NCI-H2107 (cell line): ENCODE measurements around the gene PARPBP.
"Not testable (repeated sequence)": the region's sequence is repeated elsewhere in the genome, so short reads cannot be mapped to it uniquely, and the experiment has no call there.

Experiments used
- DNase-seq: peaks from one replicate; lab custom pipeline; 2025; lab: John Stamatoyannopoulos, UW

PARPBP gene, protein sequence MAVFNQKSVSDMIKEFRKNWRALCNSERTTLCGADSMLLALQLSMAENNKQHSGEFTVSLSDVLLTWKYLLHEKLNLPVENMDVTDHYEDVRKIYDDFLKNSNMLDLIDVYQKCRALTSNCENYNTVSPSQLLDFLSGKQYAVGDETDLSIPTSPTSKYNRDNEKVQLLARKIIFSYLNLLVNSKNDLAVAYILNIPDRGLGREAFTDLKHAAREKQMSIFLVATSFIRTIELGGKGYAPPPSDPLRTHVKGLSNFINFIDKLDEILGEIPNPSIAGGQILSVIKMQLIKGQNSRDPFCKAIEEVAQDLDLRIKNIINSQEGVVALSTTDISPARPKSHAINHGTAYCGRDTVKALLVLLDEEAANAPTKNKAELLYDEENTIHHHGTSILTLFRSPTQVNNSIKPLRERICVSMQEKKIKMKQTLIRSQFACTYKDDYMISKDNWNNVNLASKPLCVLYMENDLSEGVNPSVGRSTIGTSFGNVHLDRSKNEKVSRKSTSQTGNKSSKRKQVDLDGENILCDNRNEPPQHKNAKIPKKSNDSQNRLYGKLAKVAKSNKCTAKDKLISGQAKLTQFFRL

DNA sequence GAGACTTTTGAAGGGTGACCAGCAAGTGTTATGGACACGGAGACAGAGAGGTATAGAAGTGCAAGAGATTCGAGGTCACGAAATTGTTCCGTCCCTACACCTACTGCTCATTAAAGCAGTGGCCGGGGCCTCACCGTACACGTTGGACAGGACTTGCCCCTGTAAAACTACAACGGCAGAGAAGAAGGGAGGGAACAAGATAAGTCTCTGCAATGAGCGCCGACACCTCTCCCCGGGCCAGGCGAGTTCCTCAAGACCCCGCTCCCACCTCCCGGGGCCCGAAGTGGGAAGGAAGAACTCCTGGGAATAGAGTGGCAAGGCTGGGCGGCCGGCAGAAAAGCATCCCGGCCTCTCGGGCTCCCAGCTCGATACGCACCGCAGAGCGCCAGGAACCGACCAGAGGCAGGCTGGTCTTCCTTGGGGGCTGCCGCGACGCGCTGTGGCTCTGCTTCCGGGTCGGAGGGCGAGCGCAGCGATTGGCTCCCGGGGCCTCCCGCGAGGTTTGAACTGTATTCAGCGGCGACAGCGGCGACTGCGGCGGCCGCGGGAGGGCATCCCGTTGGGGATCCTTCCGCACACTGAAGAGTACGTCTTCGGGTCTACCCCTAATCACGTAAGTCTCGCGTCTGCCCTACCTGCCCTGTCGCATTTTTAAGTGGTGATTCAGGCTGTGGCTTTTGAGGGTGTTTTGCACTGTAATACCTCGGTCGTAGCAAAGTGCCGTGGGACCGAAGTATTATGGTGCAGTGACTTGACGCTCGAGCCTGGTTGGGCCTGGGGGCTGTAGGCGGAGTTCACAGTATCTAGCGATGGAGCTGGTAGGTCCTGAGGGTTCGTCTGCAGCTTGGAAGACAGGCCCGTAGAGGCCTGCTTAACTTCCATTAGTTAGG, at the start of gene PARPBP, which contains the start of gene NUP37:
Gene PARPBP (plus strand): TSS at position 510 of the 890 bp plus-strand sequence. CDS start 3,706 bp downstream, outside the sequence.
Gene NUP37 (minus strand): TSS at position 441 of the 890 bp plus-strand sequence. CDS start 1,596 bp downstream, outside the sequence.
- peak; percentile 77 for DNase-seq

DNA sequence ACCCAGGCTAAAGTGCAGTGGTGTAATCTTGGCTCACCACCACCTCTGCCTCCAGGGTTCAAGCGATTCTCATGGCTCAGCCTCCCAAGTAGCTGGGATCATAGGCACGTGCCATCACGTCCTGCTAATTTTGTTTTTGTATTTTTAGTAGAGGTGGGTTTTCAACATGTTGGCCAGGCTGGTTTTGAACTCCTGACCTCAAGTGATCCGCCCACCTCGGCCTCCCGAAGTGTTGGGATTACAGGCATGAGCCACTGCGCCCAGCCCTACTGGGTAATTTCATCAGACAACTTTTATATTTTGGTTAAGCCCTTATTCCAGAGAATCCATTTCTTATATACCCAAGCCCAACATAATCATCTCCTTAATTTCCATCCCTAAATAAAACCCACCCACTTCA, 47.9 kb upstream of the PARPBP start:
- not testable (repeated sequence) for DNase-seq

DNA sequence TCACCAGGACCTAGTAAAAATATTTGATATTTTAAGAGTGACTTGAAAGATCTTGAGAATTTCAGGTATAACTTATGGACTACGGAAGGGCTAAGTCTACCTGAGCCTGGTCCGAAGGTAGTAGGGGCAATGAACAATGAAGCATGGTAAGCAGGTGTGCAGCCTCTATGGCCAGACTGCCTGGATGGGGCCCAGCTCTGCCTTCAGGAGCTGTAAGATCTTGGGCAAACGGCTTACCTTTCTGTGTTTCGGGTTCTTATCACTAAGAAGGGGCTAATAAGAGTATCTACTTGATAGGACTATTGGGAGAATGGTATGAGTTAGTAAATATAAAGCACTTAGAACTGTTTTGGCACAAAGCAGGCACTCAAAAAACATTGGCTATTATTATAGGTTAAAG, 39.1 kb upstream of the PARPBP start:
- no peak for DNase-seq

DNA sequence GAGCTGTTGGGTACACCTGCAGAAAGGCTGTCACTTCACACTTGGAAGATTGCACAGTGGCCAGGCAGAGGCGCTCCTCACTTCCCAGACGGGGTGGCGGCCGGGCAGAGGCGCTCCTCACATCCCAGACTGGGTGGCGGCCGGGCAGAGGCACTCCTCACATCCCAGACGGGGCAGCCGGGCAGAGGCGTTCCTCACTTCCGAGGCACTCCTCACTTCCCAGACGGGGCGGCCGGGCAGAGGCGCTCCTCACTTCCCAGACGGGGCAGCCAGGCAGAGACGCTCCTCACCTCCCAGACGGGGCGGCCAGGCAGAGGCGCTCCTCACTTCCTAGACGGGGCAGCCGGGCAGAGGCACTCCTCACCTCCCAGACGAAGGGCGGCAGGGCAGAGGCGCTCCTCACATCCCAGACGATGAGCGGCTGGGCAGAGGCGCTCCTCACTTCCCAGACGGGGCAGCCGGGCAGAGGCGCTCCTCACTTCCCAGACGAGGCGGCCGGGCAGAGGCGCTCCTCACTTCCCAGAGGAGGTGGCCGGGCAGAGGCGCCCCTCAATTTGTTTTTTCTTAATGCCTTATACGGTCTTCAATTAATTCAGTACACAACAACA, 30.7 kb upstream of the PARPBP start:
- not testable (repeated sequence) for DNase-seq

DNA sequence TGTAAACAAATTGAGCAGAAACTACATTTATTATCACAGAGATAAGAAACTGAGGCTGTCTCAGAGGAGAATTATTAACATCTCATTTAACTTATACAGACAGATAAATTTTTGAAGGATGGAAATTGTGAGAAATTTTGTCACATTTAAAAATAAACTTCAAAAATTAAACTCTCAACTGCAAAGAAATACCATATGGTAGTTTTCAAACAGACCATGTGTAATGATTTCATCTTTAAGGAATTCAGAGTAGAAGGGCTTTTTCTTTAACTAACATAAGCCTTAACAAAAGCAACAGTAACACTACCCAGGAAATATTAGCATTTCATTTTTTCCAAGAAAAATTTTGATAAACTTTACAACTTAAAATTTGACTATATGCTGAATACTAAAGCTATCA, 26.7 kb upstream of the PARPBP start:
- no peak for DNase-seq

DNA sequence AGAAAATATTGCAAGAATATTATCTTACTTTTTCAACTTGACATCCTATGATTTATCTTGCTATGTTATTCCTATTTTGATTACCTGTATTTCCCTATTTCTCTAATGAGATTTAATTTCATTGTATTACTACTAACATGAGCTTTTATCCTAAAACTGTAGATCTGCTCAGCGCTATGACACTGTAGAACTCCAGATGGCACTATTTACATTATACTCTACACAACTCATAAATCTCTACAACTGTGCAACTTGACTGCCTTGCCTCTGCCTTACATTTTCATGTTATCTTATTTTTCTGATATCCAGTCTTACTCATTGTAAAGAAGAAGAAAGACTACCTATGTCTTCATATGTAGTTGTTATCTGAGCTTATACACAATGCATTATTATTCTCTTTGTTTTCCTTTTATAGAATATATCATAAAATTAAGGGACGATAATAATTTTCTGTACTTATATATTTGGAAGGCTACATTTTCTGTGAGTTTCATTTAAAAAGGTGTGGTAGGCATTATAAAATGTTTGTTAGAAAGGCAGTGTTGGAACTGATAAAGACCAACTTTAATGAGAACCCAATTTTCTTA, 24.2 kb upstream of the PARPBP start:
- no peak for DNase-seq

DNA sequence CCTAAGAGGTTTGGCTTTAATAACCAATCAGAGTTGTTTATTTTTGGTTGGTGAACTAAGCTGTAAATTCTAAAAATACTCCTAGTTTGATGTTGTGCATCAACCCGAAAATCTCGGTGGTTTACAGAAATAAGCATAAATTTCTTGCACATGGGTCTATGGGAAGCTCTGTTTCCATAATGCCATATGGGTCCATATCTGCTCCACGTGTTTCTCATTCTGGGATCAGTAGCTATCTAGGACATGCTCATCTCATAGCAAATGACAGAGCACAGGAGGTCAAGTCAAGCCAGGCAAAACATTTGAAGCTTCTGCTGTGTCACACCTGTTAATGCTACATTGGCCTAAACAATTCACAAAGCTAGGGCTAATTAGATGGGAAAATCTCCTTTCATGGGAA, 23.1 kb upstream of the PARPBP start:
- DNase-seq = no peak

DNA sequence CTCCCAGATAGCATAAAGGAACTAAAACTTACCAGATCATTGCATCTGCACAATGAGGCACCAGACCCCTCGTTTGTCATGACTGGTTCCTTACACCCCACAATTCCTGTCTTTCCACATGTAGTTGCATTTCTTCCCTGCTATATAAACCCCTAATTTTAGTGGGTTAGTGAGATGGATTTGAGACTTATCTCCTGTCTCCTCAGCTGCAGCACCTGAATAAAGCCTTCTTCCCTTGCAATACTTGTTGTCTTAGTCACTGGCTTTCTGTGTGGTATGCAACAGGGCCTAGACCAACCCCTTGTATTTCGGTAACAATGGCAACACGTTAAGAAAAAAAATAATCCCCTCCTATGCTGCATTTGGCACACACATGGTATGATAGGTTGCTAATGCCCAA, 13.1 kb upstream of the PARPBP start:
- DNase-seq = no peak

DNA sequence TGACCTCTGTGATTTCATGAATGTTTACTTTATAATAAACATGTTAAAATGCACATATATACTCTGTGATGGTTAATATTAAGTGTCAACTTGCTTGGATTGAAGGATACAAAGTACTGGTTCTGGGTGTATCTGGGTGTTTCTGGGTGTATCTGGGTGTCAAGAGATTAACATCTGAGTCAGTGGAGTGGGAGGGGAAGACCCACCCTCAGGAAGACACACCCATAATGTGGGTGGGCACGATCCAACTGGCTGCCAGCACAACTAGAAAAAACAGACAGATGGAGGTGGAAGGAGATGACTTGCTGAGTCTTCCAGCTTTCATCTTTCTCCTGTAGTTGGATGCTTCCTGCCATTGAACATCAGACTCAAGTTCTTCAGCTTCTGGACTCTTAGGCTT, 12.0 kb upstream of the PARPBP start:
- DNase-seq = no peak

DNA sequence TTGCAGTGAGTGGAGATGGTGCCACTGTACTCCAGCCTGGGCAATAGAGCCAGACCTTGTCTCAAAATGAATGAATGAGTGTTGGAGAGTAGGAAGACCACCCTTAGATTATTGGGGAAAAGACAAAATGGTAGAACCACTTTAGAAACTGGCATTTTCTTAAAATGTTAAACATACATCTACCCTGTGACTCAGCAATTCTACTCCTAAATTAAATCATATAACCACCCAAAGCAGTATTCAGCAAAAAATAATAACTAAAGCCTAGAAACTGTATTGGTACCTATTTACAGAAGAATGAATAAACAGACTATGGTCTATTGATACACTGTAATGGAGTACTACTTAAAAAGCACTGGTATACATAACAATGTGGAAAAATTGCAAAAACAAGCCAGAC, 9.2 kb upstream of the PARPBP start:
- no peak for DNase-seq

DNA sequence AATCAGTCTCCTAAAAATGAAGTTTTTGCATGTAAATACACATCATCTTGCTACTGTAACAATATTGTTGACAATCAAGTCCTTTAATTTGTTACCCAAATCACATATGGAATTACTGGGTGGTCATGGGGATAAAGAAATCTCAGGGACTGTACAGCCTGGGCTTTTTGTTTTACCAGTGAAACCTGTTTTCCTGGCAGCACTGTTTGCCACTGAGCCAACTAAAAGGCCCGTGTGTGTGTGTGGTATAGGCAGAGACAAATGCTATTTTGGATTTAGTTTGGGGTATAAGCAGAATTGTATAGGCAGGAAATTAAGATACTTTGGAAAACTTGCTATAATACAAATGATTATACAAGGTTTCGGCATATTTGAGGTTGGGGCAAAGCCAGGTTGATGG, 5.8 kb upstream of the PARPBP start:
- DNase-seq = no peak

DNA sequence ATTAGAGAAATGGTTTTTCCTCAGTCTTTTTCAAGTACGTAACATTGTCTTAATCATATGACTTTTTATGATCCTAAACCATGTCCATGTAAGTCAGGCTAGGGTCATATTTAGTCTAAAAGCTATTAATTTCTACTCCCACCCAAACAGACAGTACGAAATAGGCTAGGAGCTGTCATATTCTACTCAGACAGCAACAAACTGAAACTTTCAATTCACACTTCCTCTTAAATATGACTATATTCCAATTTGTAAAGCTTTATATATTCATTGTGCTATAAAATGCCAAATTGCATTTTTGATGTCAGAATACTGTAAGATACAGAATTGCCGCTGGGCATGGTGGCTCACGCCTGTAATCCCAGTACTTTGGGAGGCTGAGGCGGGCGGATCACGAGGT, 3.6 kb upstream of the PARPBP start:
- no peak for DNase-seq

DNA sequence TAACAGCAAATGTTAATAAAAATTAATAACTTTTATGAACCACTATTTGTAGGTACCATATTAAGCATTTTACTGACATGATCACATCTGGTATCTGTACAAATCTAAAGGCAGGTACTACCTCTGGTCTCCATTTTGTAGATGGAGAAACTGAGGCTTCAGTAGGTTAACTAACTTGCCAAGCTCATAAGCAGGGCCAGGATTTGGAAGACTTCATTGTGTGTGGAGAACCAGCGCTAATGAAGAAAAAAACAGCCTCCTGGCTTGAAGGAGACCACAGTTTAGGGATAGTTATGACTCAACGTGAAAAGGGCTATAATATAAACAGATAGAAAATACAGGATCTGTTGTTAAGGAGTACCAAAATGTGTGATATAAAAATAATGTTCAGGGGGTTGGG, 1.1 kb upstream of the PARPBP start:
- no peak for DNase-seq

DNA sequence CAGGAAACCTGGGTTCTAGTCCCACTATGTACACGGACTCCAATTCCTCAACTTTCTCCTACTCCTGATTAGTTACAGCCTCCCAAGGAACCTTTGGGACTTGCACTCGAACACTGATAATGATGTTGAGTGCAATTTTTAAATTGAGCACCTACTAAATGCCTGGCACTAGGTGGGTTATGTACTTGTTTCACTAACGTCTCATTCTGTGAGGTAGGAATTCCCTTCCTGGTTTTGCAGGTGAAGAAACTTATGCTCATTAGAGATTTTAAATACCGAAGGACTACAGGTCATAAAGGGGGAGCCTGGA, 536 bp downstream of the PARPBP start:
- no peak for DNase-seq

DNA sequence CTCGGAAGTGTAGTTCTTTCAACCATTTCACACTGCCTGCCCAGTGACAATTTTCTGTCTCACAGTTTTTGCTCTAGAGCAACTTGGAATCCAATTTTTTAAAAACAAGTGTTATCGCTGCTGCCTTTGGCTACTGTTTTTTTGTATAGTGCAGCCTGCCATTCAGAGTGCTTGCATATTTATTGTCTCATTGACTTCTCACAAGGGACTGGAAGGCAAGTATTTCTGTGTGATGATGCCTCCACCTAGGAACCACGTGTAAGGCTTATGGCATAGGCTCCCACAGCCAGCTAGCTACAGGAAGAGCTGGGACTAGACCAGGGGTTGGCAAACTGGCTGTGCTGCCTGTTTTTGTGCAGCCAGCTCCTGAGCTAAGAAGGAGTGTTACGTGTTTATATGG, 903 bp downstream of the PARPBP start:
- DNase-seq = no peak

DNA sequence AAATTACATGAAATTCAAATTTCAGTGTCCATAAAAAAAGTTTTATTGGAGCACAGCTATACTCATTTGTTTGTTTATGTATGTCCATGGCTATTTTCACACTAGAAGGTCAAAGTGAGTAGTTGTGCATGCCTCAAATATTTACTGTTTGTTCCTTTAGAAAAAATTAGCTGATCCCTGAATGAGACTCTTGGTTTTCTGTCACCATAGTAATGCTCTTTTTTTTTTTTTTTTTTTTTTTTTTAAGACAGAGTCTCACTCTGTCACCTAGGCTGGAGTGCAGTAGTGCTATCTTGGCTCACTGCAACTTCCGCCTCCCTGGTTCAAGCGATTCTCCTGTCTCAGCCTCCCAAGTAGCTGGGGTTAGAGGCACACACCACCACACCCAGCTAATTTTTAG, 1.3 kb downstream of the PARPBP start:
- not testable (repeated sequence) for DNase-seq

DNA sequence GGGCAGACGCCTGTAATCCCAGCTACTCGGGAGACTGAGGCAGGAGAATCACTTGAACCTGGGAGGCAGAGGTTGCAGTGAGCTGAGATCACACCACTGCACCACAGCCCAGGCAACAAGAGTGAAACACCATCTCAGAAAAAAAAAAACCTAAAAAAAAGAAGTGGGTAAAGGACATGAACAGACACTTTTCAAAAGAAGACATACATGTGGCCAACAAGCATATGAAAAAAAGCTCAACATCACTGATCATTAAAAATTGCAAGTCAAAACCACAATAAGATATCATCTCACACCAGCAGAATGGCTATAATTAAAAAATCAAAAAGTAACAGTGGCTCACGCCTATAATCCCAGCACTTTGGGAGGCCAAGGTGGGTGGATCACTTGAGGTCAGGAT, 10.7 kb downstream of the PARPBP start:
- not testable (repeated sequence) for DNase-seq

DNA sequence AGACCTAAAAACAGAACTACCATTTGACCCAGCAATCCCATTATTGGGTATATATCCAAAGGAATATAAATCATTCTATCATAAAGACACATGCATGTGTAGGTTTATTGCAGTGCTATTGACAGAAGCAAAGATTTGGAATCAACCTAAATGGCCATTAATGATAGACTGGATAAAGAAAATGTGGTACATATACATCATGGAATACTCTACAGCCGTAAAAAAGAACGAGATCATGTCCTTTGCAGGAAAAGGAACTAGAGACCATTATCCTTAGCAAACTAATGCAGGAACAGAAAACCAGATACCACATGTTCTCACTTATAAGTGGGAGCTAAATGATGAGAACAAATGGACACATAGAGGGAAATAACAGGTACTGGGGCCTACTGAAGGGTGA, 11.5 kb downstream of the PARPBP start:
- not testable (repeated sequence) for DNase-seq

DNA sequence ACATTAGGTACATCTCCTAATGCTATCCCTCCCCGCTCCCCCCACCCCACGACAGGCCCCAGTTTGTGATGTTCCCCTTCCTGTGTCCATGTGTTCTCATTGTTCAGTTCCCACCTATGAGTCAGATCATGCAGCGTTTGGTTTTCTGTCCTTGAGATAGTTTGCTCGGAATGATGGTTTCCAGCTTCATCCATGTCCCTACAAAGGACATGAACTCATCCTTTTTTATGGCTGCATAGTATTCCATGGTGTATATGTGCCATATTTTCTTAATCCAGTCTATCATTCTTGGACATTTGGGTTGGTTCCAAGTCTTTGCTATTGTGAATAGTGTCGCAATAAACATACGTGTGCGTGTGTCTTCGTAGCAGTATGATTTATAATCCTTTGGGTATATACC, 17.6 kb downstream of the PARPBP start:
- not testable (repeated sequence) for DNase-seq

DNA sequence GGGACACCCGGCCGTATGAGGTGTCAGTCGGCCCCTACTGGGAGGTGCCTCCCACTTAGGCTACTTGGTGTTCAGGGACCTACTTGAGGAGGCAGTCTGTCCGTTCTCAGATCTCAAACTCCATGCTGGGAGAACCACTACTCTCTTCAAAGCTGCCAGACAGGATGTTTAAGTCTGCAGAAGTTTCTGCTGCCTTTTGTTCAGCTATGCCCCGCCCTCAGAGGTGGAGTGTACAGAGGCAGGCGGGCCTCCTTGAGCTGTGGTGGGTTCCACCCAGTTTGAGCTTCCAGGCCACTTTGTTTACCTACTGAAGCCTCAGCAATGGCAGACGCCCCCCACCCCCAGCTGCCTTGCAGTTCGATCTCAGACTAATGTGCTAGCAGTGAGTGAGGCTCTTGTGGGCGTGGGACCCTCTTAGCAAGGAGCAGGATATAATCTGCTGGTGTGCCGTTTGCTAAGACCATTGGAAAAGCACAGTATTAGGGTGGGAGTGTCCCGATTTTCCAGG, 22.9 kb downstream of the PARPBP start:
- not testable (repeated sequence) for DNase-seq

DNA sequence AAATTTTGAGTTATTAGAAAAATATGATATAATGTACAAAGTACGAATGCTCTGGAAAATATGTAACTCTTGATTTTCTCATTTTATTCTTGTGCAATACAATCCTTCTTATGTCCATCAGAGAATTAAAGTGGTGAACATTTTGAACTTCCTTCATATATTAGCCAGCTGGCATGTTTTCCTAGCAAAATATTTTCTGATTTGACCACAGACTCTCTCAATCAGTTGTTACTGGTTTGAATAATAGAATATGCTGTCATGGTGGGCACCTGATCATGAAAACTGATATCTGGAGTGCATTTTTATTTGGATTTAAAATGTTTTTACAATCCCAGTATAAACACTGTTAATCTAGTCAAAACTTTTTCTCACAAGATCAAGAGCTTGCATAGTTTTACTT, 24.2 kb downstream of the PARPBP start:
- no peak for DNase-seq
